Natural killer cell (primary cell): ENCODE measurements around the gene SP6. TPM values are rescaled to one million over a fixed set of nuclear protein-coding genes. Genes with fewer than 3 reads are reported as not detected.
A peak's percentile ranks its signal among the peaks of the same experiment; 100 is the strongest.

Experiments used
- ATAC-seq, 3 donors: fragments of 150-1000 bp in 2 of 3; fragments of 200-7000 bp in 1 of 3; cut with Tn5 transposase; 1 replicate in 1 of 3; 2 replicates in 2 of 3; pipeline ENCODE4 v1.10.0; 2021; ENCODE audit warnings: mild to moderate bottlenecking in 2 of 3, moderate library complexity in 2 of 3
- DNase-seq, 2 donors: peaks; one replicate each; pipeline versions ENCODE4 v3.0.0 to v3.0.0-alpha.2; 2013 to 2021; ENCODE audit warnings: mixed read lengths in 1 of 2
- H3K27ac ChIP-seq: one replicate; pipeline ENCODE4 v1.5.1; 2013; ENCODE audit warnings: mild to moderate bottlenecking, low read length
- H3K27me3 ChIP-seq: one replicate; pipeline ENCODE4 v1.6.1; 2013; ENCODE audit warnings: low read length; ENCODE audit not compliant: control insufficient read depth, insufficient read depth
- H3K36me3 ChIP-seq: one replicate; pipeline ENCODE4 v1.6.1; 2013; ENCODE audit warnings: low read length; ENCODE audit not compliant: control insufficient read depth, insufficient read depth
- H3K4me1 ChIP-seq: one replicate; pipeline ENCODE4 v1.6.1; 2013; ENCODE audit warnings: low read length; ENCODE audit not compliant: control insufficient read depth, insufficient read depth
- H3K4me3 ChIP-seq: one replicate; pipeline ENCODE4 v1.5.1; 2013; ENCODE audit warnings: low read length
- H3K9me3 ChIP-seq: one replicate; pipeline ENCODE4 v1.6.1; 2013; ENCODE audit warnings: low read length; ENCODE audit not compliant: control insufficient read depth, insufficient read depth
- H3K27ac Mint-ChIP-seq, 2 donors: one replicate each; pipeline ENCODE4 v1.8.0; 2022; ENCODE audit warnings: mild to moderate bottlenecking in 2 of 2, mixed read lengths in 2 of 2, moderate library complexity in 1 of 2
- H3K27me3 Mint-ChIP-seq, 2 donors: one replicate each; pipeline ENCODE4 v1.8.0; 2022; ENCODE audit warnings: low read depth in 2 of 2, mixed read lengths in 2 of 2
- H3K36me3 Mint-ChIP-seq: one replicate; pipeline ENCODE4 v1.8.0; 2022; ENCODE audit warnings: mixed read lengths
- H3K4me1 Mint-ChIP-seq, 2 donors: one replicate each; pipeline ENCODE4 v1.8.0; 2022; ENCODE audit warnings: mixed read lengths in 2 of 2
- H3K4me3 Mint-ChIP-seq: one replicate; pipeline ENCODE4 v1.8.0; 2022; ENCODE audit warnings: mild to moderate bottlenecking, moderate library complexity, mixed read lengths
- H3K9me3 Mint-ChIP-seq, 2 donors: one replicate each; pipeline ENCODE4 v1.8.0; 2022; ENCODE audit warnings: mixed read lengths in 2 of 2
- CTCF ChIP-seq: fragments of 200-600 bp; IDR thresholded peaks from one replicate; pipeline ENCODE4 v1.8.0; 2022; ENCODE audit warnings: antibody characterized with exemption
- WGBS: methylation state at CpG from one replicate; pipeline ENCODE4 v1.1.7; 2013; ENCODE audit warnings: missing lambda C conversion rate; ENCODE audit not compliant: insufficient coverage; 5-methylcytosine and 5-hydroxymethylcytosine counted together
- intact Hi-C: fragments of 100-400 bp; cut with micrococcal nuclease; formaldehyde crosslinking; loops from one replicate; pipeline ENCODE4 v1.14.2; 2022
- total RNA-seq, 4 donors: library from RNA; stranded (reverse); fragments of 120-200 nt in 1 of 4; gene quantifications; one replicate each; pipeline versions ENCODE4 v1.2.3 to v1.2.4, GENCODE V29; 2013 to 2022

The SP6 gene
- total RNA-seq, 3 donors from 2014 or later (not counting 1 experiment from before 2014, with no cell fraction given): 0.09 TPM; not detected in 1

- H3K27me3 Mint-ChIP-seq: no peaks in the 10 kb centered on the region
- 60% methylated on average over 17 of the region's 18 CpGs for WGBS
- ATAC-seq (peak in 2 of 3 donors; percentile 3 to 11), DNase-seq (peak in 1 of 2 donors; percentile 36)
- H3K9me3 Mint-ChIP-seq: no peaks in the 10 kb centered on the region
- Histone ChIP-seq H3K36me3 (peaks cover 26% of the 10 kb centered on the region), H3K9me3 (no peaks in the 10 kb centered on the region), H3K27me3 (no peaks in the 10 kb centered on the region), H3K4me1 (peaks cover 41% of the 10 kb centered on the region), H3K4me3 (peak overlapping the region; percentile 70), H3K27ac (peak overlapping the region; percentile 93)
- peak overlapping the region; percentile 96 for H3K4me3 Mint-ChIP-seq
- H3K36me3 Mint-ChIP-seq: no peaks in the 10 kb centered on the region
- peak overlapping the region; percentile 96 to 98 for H3K27ac Mint-ChIP-seq
- peaks cover 37 to 46% of the 10 kb centered on the region in 2 donors for H3K4me1 Mint-ChIP-seq
- intact Hi-C loops: loop anchor here (1.0 to 10.0 kb wide), 4 partner anchors 9 to 214 kb away; partner anchors contain the start of genes NFE2L1, OSBPL7 and PNPO
- TF ChIP-seq CTCF: no peak
These were observed 20.5 kb downstream of the SP6 start for GRCh38 chr17:47830396-47831002.

- Histone ChIP-seq H3K27ac (peak overlapping the region; percentile 93), H3K27me3 (no peaks in the 10 kb centered on the region), H3K4me3 (peak overlapping the region; percentile 70), H3K4me1 (peaks cover 41% of the 10 kb centered on the region), H3K36me3 (peaks cover 30% of the 10 kb centered on the region), H3K9me3 (no peaks in the 10 kb centered on the region)
- intact Hi-C loops: loop anchor here (1.0 to 10.0 kb wide), 4 partner anchors 20 to 215 kb away; partner anchors contain the start of genes NFE2L1, PNPO and TBX21
- no peaks in the 10 kb centered on the region for H3K9me3 Mint-ChIP-seq
- WGBS: 50% methylated on average over 2 of the region's 3 CpGs
- H3K4me1 Mint-ChIP-seq: peaks cover 37 to 50% of the 10 kb centered on the region in 2 donors
- no peaks in the 10 kb centered on the region for H3K27me3 Mint-ChIP-seq
- peak overlapping the region; percentile 96 to 98 for H3K27ac Mint-ChIP-seq
- ATAC-seq (peak; percentile 68 to 86 (median 80)), DNase-seq (peak; percentile 67 to 91)
- TF ChIP-seq CTCF: no peak
- no peaks in the 10 kb centered on the region for H3K36me3 Mint-ChIP-seq
- peak overlapping the region; percentile 96 for H3K4me3 Mint-ChIP-seq
These were observed 21.1 kb downstream of the SP6 start for GRCh38 chr17:47829870-47830269.

- Histone ChIP-seq H3K9me3 (no peaks in the 10 kb centered on the region), H3K27me3 (no peaks in the 10 kb centered on the region), H3K27ac (no peak overlapping the region), H3K36me3 (peaks cover 48% of the 10 kb centered on the region), H3K4me1 (peaks cover 34% of the 10 kb centered on the region), H3K4me3 (no peak overlapping the region)
- 87% methylated on average over 4 of the region's 4 CpGs for WGBS
- ATAC-seq (no peak), DNase-seq (no peak)
- intact Hi-C loops: loop anchor here (10.0 kb wide), 1 partner anchor 89 kb away; the partner anchor contains the start of gene TBX21
- peak overlapping the region; percentile 90 to 98 for H3K27ac Mint-ChIP-seq
- no peaks in the 10 kb centered on the region for H3K27me3 Mint-ChIP-seq
- peaks cover 21 to 43% of the 10 kb centered on the region in 2 donors for H3K4me1 Mint-ChIP-seq
- no peak overlapping the region for H3K4me3 Mint-ChIP-seq
- H3K36me3 Mint-ChIP-seq: no peaks in the 10 kb centered on the region
- no peaks in the 10 kb centered on the region for H3K9me3 Mint-ChIP-seq
- TF ChIP-seq CTCF: no peak
These were observed 27.4 kb downstream of the SP6 start for GRCh38 chr17:47823519-47823918.
